Heart right ventricle (tissue), 16 donors: ENCODE measurements around the gene TNIP1. TPM values are rescaled to one million over a fixed set of nuclear protein-coding genes. Genes with fewer than 3 reads are reported as not detected.

Source experiments
- ATAC-seq, 8 donors: fragments of 200-7000 bp; cut with Tn5 transposase; one replicate each; pipeline ENCODE4 v1.9.1; 2020; ENCODE audit warnings: mild to moderate bottlenecking in 8 of 8, moderate library complexity in 8 of 8, moderate number of reproducible peaks in 1 of 8
- DNase-seq, 2 donors: peaks; one replicate each; pipeline ENCODE4 v3.0.0-alpha.2; 2020
- H3K27ac ChIP-seq, 10 donors: fragments of 200-600 bp; sonication (generic) in 2 of 10; one replicate each; pipeline versions ENCODE4 v1.5.0 to v1.8.0; 2020 to 2022; ENCODE audit warnings: mild to moderate bottlenecking in 3 of 10
- H3K27me3 ChIP-seq, 7 donors: fragments of 200-600 bp; one replicate each; pipeline ENCODE4 v1.8.0; 2021 to 2022; ENCODE audit warnings: mild to moderate bottlenecking in 2 of 7
- H3K36me3 ChIP-seq, 9 donors: fragments of 200-600 bp; sonication (generic) in 1 of 9; one replicate each; pipeline versions ENCODE4 v1.5.0 to v1.8.0; 2020 to 2022; ENCODE audit warnings: mild to moderate bottlenecking in 2 of 9
- H3K4me1 ChIP-seq, 9 donors: fragments of 200-600 bp; sonication (generic) in 1 of 9; one replicate each; pipeline versions ENCODE4 v1.5.0 to v1.8.0; 2020 to 2022; ENCODE audit warnings: mild to moderate bottlenecking in 4 of 9
- H3K4me3 ChIP-seq, 10 donors: fragments of 200-600 bp; sonication (generic) in 2 of 10; one replicate each; pipeline versions ENCODE4 v1.5.0 to v1.8.0; 2020 to 2022; ENCODE audit warnings: mild to moderate bottlenecking in 7 of 10, moderate library complexity in 2 of 10
- H3K9me3 ChIP-seq, 11 donors: fragments of 200-600 bp in 10 of 11; sonication (generic) in 2 of 11; one replicate each; pipeline versions ENCODE4 v1.5.0 to v1.8.0; 2013 to 2022; ENCODE audit warnings: mild to moderate bottlenecking in 2 of 11, control low read depth in 1 of 11, moderate library complexity in 1 of 11
- CTCF ChIP-seq, 9 donors: fragments of 200-600 bp; sonication (generic) in 2 of 9; IDR thresholded peaks; one replicate each; pipeline versions ENCODE4 v1.5.0 to v1.8.0; 2021 to 2022; ENCODE audit warnings: antibody characterized with exemption in 9 of 9, mild to moderate bottlenecking in 5 of 9, moderate library complexity in 1 of 9
- WGBS, 2 donors: extraction: QIAGEN DNeasy Blood & Tissue Kit; methylation state at CpG; one replicate each; pipeline ENCODE4 v1.1.7; 2013; ENCODE audit warnings: inconsistent platforms in 1 of 2; 5-methylcytosine and 5-hydroxymethylcytosine counted together
- intact Hi-C, 10 donors: fragments of 100-400 bp; cut with DNase I; formaldehyde crosslinking; loops; one replicate each; pipeline versions ENCODE4 v1.11.1 to v1.14.2; 2022
- polyA plus RNA-seq, 2 donors: library from polyadenylated mRNA; stranded (reverse); fragments of 200-250 nt; gene quantifications; one replicate each; pipeline ENCODE4 v1.2.3, GENCODE V29; 2013
- total RNA-seq, 10 donors: library from RNA; stranded (reverse); fragmentation: NEBNext Ultra II Directional in 3 of 10; extraction: Animal tissue kit (Norgen Biotek cat#: 25700) in 3 of 10; gene quantifications; one replicate each; pipeline versions ENCODE4 v1.2.1 to v1.2.4, GENCODE V29; 2021 to 2023
- donor health status: Arrhythmogenic right ventricular cardiomyopathy.
- donor health status: ischemic (EF 13 %, LVEDD 7.1; RV severe dilation, severe dysfunction).
- donor health status: healthy with polysubstance abuse.
- donor health status: DM: no; HTN: yes; CAD: no.
- donor health status: DM: no; HTN: no; CAD: no.
- donor health status: ischemic (EF 25% LVEDD 6.9; RV normal size, moderate dysfunction).
- donor health status: ischemic (EF 25% LVEDD 5.7; RV mildly dilated, moderate dysfunction).
- donor health status: healthy.
- donor health status: DM: yes; HTN: yes; CAD: no.
- donor health status: Ischemic cardiomyopathy.
- donor health status: ischemic (EF 35%, LVEDD 5.7; RV mildly dilated, moderate dysfunction).
- donor health status: nonischemic (EF 11% LVEDD 7.7; RV severe dilation, severe dysfunction).
- donor health status: DM: yes; HTN: yes; CAD: no.
- donor health status: PGD.
- donor health status: ischemic (EF 29% LVEDD 5.4; RV normal size, mild dysfunction).
- donor health status: nonischemic (EF 23%, LVEDD 6.1; RV moderate dilation, normal function).

TNIP1 gene
- total and polyA plus RNA-seq, 12 donors, result 63.8 to 130 (median 124) TPM

- ATAC-seq (peak in 7 of 8 donors; percentile 19 to 60 (median 37)), DNase-seq (no peak)
- no peaks in the 10 kb centered on the region for H3K27me3 ChIP-seq
- H3K36me3 ChIP-seq, result peaks cover 0 to 70% (median 8%) of the 10 kb centered on the region in 9 donors
- peak overlapping the region in 9 of 10 donors; percentile 17 to 59 (median 44) for H3K27ac ChIP-seq
- WGBS, 2 donors, result 33 to 38% methylated on average over 9 of the region's 9 CpGs
- TF ChIP-seq CTCF (IDR thresholded peaks at IDR 0.05), result no peak
- H3K4me1 ChIP-seq, result peaks cover 7 to 59% (median 26%) of the 10 kb centered on the region in 9 donors
- H3K4me3 ChIP-seq, result no peak overlapping the region
- H3K9me3 ChIP-seq, result no peaks in the 10 kb centered on the region
- intact Hi-C loops, result no loop called here
Observed at GRCh38 chr5:151101151-151101550, 20.3 kb upstream of the TNIP1 start.

GRCh38 chr5:151100681-151101080 lies 19.8 kb upstream of the TNIP1 start:
- ATAC-seq (no peak), DNase-seq (no peak)
- Histone ChIP-seq H3K9me3 (no peaks in the 10 kb centered on the region), H3K4me1 (peaks cover 12 to 63% (median 30%) of the 10 kb centered on the region in 9 donors), H3K27ac (peak overlapping the region in 9 of 10 donors; percentile 17 to 59 (median 44)), H3K36me3 (peaks cover 0 to 66% (median 6%) of the 10 kb centered on the region in 9 donors), H3K27me3 (no peaks in the 10 kb centered on the region), H3K4me3 (no peak overlapping the region)
- TF ChIP-seq CTCF (IDR thresholded peaks at IDR 0.05), result no peak
- WGBS, 2 donors, result 63 to 67% methylated on average over 4 of the region's 4 CpGs
- intact Hi-C loops, result no loop called here

GRCh38 chr5:151098768-151099121 lies 17.9 kb upstream of the TNIP1 start:
- peaks cover 0 to 46% (median 0%) of the 10 kb centered on the region in 9 donors for H3K36me3 ChIP-seq
- H3K4me3 ChIP-seq, result no peak overlapping the region
- ATAC-seq (no peak), DNase-seq (no peak)
- H3K27me3 ChIP-seq, result no peaks in the 10 kb centered on the region
- peaks cover 17 to 79% (median 50%) of the 10 kb centered on the region in 9 donors for H3K4me1 ChIP-seq
- no peaks in the 10 kb centered on the region for H3K9me3 ChIP-seq
- intact Hi-C loops, result no loop called here
- WGBS, 2 donors, result 68 to 71% methylated on average over 4 of the region's 4 CpGs
- TF ChIP-seq CTCF (IDR thresholded peaks at IDR 0.05), result no peak
- H3K27ac ChIP-seq, result peak overlapping the region in 1 of 10 donors; percentile 89

- 71 to 76% methylated on average over 16 of the region's 16 CpGs for WGBS, 2 donors
- intact Hi-C loops, result no loop called here
- DNase-seq (no peak), ATAC-seq (no peak)
- Histone ChIP-seq H3K27ac (peak overlapping the region in 2 of 10 donors; percentile 7 to 89), H3K4me1 (peaks cover 17 to 86% (median 56%) of the 10 kb centered on the region in 9 donors), H3K27me3 (no peaks in the 10 kb centered on the region), H3K9me3 (no peaks in the 10 kb centered on the region), H3K36me3 (peaks cover 0 to 40% (median 0%) of the 10 kb centered on the region in 9 donors), H3K4me3 (no peak overlapping the region)
- TF ChIP-seq CTCF (IDR thresholded peaks at IDR 0.05), result no peak
Observed at GRCh38 chr5:151097820-151098767, 17.3 kb upstream of the TNIP1 start.
